ENCODE results near the gene SEMA4A.
"Not testable (repeated sequence)": the region's sequence is repeated elsewhere in the genome, so short reads cannot be mapped to it uniquely, and the experiment has no call there.

SEMA4A gene

DNA sequence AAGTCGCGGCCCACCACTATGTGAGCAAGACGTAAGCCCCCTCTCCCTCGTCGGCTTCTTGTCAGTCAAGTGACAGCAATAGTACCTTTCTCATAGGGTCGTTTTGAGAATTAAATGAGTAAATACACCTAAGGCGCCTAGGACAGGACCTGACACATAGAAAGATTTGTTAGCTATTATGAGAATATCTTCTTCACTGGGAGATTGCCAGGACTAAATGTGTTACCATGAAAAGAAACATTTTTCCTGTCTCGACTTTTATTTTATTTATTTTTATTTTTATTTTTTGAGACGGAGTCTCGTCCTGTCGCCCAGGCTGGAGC is 60.2 kb downstream of the SEMA4A start:
- CTCF ChIA-PET, result interaction anchor here (0.7 to 4.8 kb wide), 7 partner anchors 8 to 88 kb away, joined by 3 to 63 read pairs (median 4); no protein-coding TSS in a partner anchor
- no peak for DNase-seq (ENCODE audit: extremely low spot score)
- POLR2A ChIA-PET, result interaction anchor here (1.0 to 2.1 kb wide), 6 partner anchors 10 to 86 kb away, joined by 3 to 12 read pairs (median 7); partner anchors contain the start of gene SLC25A44
- TF ChIP-seq, protein P1, sequence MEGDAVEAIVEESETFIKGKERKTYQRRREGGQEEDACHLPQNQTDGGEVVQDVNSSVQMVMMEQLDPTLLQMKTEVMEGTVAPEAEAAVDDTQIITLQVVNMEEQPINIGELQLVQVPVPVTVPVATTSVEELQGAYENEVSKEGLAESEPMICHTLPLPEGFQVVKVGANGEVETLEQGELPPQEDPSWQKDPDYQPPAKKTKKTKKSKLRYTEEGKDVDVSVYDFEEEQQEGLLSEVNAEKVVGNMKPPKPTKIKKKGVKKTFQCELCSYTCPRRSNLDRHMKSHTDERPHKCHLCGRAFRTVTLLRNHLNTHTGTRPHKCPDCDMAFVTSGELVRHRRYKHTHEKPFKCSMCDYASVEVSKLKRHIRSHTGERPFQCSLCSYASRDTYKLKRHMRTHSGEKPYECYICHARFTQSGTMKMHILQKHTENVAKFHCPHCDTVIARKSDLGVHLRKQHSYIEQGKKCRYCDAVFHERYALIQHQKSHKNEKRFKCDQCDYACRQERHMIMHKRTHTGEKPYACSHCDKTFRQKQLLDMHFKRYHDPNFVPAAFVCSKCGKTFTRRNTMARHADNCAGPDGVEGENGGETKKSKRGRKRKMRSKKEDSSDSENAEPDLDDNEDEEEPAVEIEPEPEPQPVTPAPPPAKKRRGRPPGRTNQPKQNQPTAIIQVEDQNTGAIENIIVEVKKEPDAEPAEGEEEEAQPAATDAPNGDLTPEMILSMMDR (IDR thresholded peaks at IDR 0.05; ENCODE audit: control extremely low read depth, extremely low read depth, low read depth, missing control alignments), result no peak

DNA sequence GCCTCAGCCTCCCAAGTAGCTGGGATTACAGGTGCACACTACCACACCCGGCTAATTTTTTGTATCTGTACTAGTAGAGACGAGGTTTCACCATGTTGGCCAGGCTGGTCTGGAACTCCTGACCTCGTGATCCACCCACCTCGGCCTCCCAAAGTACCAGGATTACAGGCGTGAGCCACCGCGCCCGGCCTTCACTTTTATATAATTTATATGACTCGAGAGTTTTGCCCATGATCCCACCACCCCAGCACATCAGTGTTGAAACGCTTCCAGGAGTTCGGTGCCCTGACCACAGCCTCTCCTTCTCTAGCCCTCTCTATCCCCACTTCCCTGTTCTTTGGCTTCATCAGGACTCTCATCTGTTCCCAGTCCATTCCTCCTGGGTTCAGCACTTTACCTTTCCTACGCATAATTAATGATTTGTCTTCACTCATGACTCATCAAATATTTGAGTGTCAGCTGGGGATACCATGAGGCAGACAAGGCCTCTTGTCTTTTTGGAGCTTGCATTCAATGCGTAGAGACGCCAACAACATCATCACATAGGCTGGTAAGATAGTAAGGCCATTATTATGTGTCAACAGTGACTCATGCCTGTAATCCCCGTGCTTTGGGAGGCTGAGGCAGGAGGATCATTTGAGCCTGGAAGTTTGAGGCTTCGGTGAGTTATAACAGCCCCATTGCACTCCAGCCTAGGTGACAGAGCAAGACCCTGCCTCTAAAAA is 60.8 kb downstream of the SEMA4A start:
- CTCF ChIA-PET, result interaction anchor here (2.0 to 4.8 kb wide), 2 partner anchors 11 to 16 kb away, joined by 4 to 63 read pairs; no protein-coding TSS in a partner anchor
- TF ChIP-seq, protein P1 (IDR thresholded peaks at IDR 0.05; ENCODE audit: control extremely low read depth, extremely low read depth, low read depth, missing control alignments), result no peak
- no peak for DNase-seq (ENCODE audit: extremely low spot score)
- POLR2A ChIA-PET, result no interaction called here

DNA sequence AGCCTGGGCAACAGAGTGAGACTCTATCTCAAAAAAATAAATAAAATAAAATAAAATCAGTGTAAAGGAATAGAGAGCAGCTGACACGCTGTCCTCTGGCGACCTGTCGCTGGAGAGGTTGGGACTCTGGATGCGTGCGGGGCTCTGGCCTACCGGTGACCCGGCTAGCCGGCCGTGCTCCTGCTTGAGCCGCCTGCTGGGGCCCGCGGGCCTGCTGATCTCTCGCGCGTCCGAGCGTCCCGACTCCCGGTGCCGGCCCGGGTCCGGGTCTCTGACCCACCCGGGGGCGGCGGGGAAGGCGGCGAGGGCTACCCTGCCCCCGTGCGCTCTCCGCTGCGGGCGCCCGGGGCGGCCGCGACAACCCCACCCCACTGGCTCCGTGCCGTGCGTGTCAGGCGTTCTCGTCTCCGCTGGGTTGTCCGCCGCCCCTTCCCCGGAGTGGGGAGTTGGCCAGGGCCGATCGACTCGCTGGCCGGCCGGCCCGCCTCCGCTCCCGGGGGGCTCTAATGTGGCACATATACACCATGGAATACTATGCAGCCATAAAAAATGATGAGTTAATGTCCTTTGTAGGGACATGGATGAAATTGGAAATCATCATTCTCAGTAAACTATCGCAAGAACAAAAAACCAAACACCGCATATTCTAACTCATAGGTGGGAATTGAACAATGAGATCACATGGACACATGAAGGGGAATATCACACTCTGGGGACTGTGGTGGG is 63.1 kb downstream of the SEMA4A start:
- CTCF ChIA-PET, result interaction anchor here (4.8 kb wide), 1 partner anchor 9 kb away, joined by 63 read pairs; no protein-coding TSS in a partner anchor
- POLR2A ChIA-PET; DNase-seq (ENCODE audit: extremely low spot score): not testable (repeated sequence)

DNA sequence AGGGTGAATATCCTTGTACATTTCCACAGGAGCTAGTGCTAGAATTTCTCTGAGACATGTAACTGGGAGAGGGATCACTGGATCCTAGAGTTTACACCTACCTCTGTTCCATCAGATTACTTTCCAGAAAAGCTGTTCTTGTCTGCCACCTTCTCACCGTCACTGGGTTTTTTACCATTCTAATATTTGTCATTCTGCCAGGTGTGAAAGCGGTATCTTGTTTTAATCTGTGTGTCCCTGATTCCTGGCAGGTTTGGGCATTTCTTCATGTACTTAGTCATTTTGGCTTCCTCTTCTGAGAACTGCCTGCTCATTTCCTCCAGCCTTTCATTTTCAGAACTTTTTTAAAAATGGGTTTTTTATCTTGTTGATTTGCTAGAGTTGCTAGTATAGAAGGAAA is 64.5 kb downstream of the SEMA4A start:
- TF ChIP-seq, protein P1 (IDR thresholded peaks at IDR 0.05; ENCODE audit: control extremely low read depth, extremely low read depth, low read depth, missing control alignments), result no peak
- ChIA-PET CTCF (interaction anchor here (0.6 to 14.6 kb wide), 9 partner anchors 9 to 125 kb away, joined by 3 to 306 read pairs (median 4); partner anchors contain the start of gene SEMA4A), POLR2A (interaction anchor here (0.6 to 0.8 kb wide), 3 partner anchors 8 to 385 kb away, joined by 3 to 6 read pairs (median 5); no protein-coding TSS in a partner anchor)
- peak; percentile 36 for DNase-seq (ENCODE audit: extremely low spot score)

DNA sequence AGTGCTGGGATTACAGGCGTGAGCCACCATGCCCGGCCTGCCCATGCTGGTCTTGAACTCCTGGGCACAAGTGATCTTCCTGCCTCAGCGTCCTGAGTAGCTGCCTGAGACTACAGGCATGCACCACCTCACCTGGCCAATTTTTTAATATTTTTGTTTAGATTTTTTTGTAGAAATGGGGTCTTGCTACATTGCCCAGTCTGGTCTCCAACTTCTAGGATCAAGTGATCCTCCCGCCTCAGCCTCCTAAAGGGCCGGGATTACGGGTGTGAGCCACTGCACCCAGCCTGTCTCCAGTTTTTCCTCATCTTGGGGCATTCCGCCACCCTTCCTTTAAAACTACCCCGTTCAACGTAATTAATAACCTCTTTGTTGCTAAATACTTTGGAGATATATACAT is 66.8 kb downstream of the SEMA4A start:
- CTCF ChIA-PET, result interaction anchor here (1.1 to 14.6 kb wide), 4 partner anchors 21 to 123 kb away, joined by 3 to 306 read pairs (median 3); partner anchors contain the start of gene SEMA4A

GRCh38 chr1:156221986-156222692 is 68.8 kb downstream of the SEMA4A start:
- ChIA-PET POLR2A (no interaction called here), CTCF (interaction anchor here (1.0 to 14.6 kb wide), 4 partner anchors 9 to 91 kb away, joined by 3 to 306 read pairs (median 7); partner anchors contain the start of genes PMF1 and SEMA4A)
- DNase-seq (ENCODE audit: extremely low spot score), result no peak
- TF ChIP-seq, protein P1 (IDR thresholded peaks at IDR 0.05; ENCODE audit: control extremely low read depth, extremely low read depth, low read depth, missing control alignments), result no peak

More for the DNA sequence above, 66.8 kb downstream of the SEMA4A start:
- TF ChIP-seq, protein P1 (IDR thresholded peaks at IDR 0.05; ENCODE audit: control extremely low read depth, extremely low read depth, low read depth, missing control alignments), result no peak
- DNase-seq (ENCODE audit: extremely low spot score), result no peak
- POLR2A ChIA-PET, result no interaction called here
